D341Med (cell line): ENCODE data around the gene RAET1G.
"Not testable (repeated sequence)": the region's sequence is repeated elsewhere in the genome, so short reads cannot be mapped to it uniquely, and the experiment has no call there.

Experiments
- DNase-seq: peaks from one replicate; pipeline ENCODE4 v3.0.0; 2012; ENCODE audit warnings: low spot score

RAET1G gene

GRCh38 chr6:149897015-149897697, 25.8 kb downstream of the RAET1G start:
- DNase-seq = no peak

- no peak for DNase-seq
Measured at GRCh38 chr6:149896491-149896890, 26.4 kb downstream of the RAET1G start.

- DNase-seq = no peak
Measured at GRCh38 chr6:149895833-149896271, 27.1 kb downstream of the RAET1G start.

GRCh38 chr6:149895048-149895590, 27.8 kb downstream of the RAET1G start:
- DNase-seq = no peak

GRCh38 chr6:149891864-149892263, 31.1 kb downstream of the RAET1G start:
- DNase-seq = not testable (repeated sequence)

- DNase-seq = no peak
Measured at GRCh38 chr6:149891259-149891658, 31.7 kb downstream of the RAET1G start.

- no peak for DNase-seq
Measured at GRCh38 chr6:149890629-149891045, 32.3 kb downstream of the RAET1G start.

- DNase-seq = no peak
Measured at GRCh38 chr6:149889326-149889725, 33.6 kb downstream of the RAET1G start.

GRCh38 chr6:149888659-149889058, 34.3 kb downstream of the RAET1G start:
- no peak for DNase-seq

- no peak for DNase-seq
Measured at GRCh38 chr6:149888093-149888492, 34.8 kb downstream of the RAET1G start.

- no peak for DNase-seq
Measured at GRCh38 chr6:149887343-149887742, 35.6 kb downstream of the RAET1G start.

GRCh38 chr6:149885888-149886287, 37.0 kb downstream of the RAET1G start:
- no peak for DNase-seq

- no peak for DNase-seq
Measured at GRCh38 chr6:149884617-149885016, 38.3 kb downstream of the RAET1G start.

- no peak for DNase-seq
Measured at GRCh38 chr6:149884215-149884614, 38.7 kb downstream of the RAET1G start.

GRCh38 chr6:149881860-149882259, 41.1 kb downstream of the RAET1G start:
- DNase-seq = no peak

GRCh38 chr6:149881066-149881766, 41.7 kb downstream of the RAET1G start:
- no peak for DNase-seq

GRCh38 chr6:149877659-149878058, 45.3 kb downstream of the RAET1G start:
- no peak for DNase-seq

GRCh38 chr6:149876241-149876933, 46.5 kb downstream of the RAET1G start:
- DNase-seq = no peak

- no peak for DNase-seq
Measured at GRCh38 chr6:149872233-149872632, 50.7 kb downstream of the RAET1G start.

- no peak for DNase-seq
Measured at GRCh38 chr6:149871182-149871581, 51.7 kb downstream of the RAET1G start.

GRCh38 chr6:149869275-149869892, 53.5 kb downstream of the RAET1G start:
- no peak for DNase-seq
